RWPE1 (cell line): ENCODE measurements around the gene COPS8.

Experiments
- CTCF ChIA-PET: fragments of 350-600 bp; sonication (Branson Sonifier 250); formaldehyde crosslinking; extraction: SDS; loops from one replicate; lab custom pipeline; 2021; lab: Yijun Ruan, JAX
- POLR2A ChIA-PET: fragments of 400-600 bp; formaldehyde crosslinking; extraction: SDS; loops from one replicate; lab custom pipeline; 2020; ENCODE audit warnings: antibody characterized with exemption; ENCODE audit not compliant: low non-redundant PET; lab: Yijun Ruan, JAX
- DNase-seq: peaks from one replicate; pipeline ENCODE4 v3.0.0; 2012; ENCODE audit warnings: low spot score
- H3K27ac ChIP-seq: fragments of 450-650 bp; 2 replicates; pipeline ENCODE4 v1.5.1; 2017
- CTCF ChIP-seq: fragments of 450-650 bp; conservative IDR thresholded peaks from 2 replicates; pipeline ENCODE4 v1.5.1; 2017; ENCODE audit warnings: low read depth, mild to moderate bottlenecking

Gene COPS8

GRCh38 chr2:237134321-237135230 lies 48.9 kb downstream of the COPS8 start:
- ChIA-PET CTCF (interaction anchor here (0.6 to 0.7 kb wide), 2 partner anchors 19 to 1194 kb away, joined by 3 read pairs; no protein-coding TSS in a partner anchor), POLR2A (no interaction called here)
- no peak for TF ChIP-seq CTCF
- DNase-seq: no peak
- no peak overlapping the region for H3K27ac ChIP-seq

- no peak overlapping the region for H3K27ac ChIP-seq
- ChIA-PET CTCF (interaction anchor here (0.6 kb wide), 1 partner anchor 659 kb away, joined by 3 read pairs; no protein-coding TSS in a partner anchor), POLR2A (no interaction called here)
- no peak for DNase-seq
- no peak for TF ChIP-seq CTCF
These were observed 51.1 kb downstream of the COPS8 start for GRCh38 chr2:237136824-237137223.

GRCh38 chr2:237137626-237138323 lies 52.1 kb downstream of the COPS8 start:
- DNase-seq: no peak
- POLR2A ChIA-PET: no interaction called here
- peak overlapping the region; percentile 48 for H3K27ac ChIP-seq
- CTCF ChIA-PET: no interaction called here
- TF ChIP-seq CTCF: no peak

- no peak for TF ChIP-seq CTCF
- POLR2A ChIA-PET: no interaction called here
- no peak for DNase-seq
- peak overlapping the region; percentile 20; the same call in 1 of the 2 replicates for H3K27ac ChIP-seq
- CTCF ChIA-PET: no interaction called here
These were observed 53.5 kb downstream of the COPS8 start for GRCh38 chr2:237139123-237139675.

- ChIA-PET POLR2A (no interaction called here), CTCF (no interaction called here)
- no peak for DNase-seq
- no peak for TF ChIP-seq CTCF
- H3K27ac ChIP-seq: peak overlapping the region; percentile 83
These were observed 55.1 kb downstream of the COPS8 start for GRCh38 chr2:237140689-237141285.

- TF ChIP-seq CTCF: no peak
- CTCF ChIA-PET: interaction anchor here (0.6 to 0.9 kb wide), 2 partner anchors 13 to 325 kb away, joined by 3 to 4 read pairs; no protein-coding TSS in a partner anchor
- no peak for DNase-seq
- POLR2A ChIA-PET: no interaction called here
- peak overlapping the region; percentile 83 for H3K27ac ChIP-seq
These were observed 55.9 kb downstream of the COPS8 start for GRCh38 chr2:237141571-237142051.
